Testis (tissue), 2 donors: Measurements from ENCODE around the gene RBM22.

ENCODE experiments used
- POLR2A ChIP-seq: fragments of 450-650 bp; IDR thresholded peaks from one replicate; pipeline ENCODE4 v1.6.1; 2017; ENCODE audit warnings: antibody characterized with exemption, mild to moderate bottlenecking, moderate library complexity
- TF ChIP-seq, protein P1 (sequence below), 3 experiments: fragments of 450-650 bp in 2 of 3; fragments of 200-600 bp in 1 of 3; sonication (generic) in 1 of 3; IDR thresholded peaks; one replicate each; pipeline ENCODE4 v1.5.1; 2016 to 2019; ENCODE audit warnings: antibody characterized with exemption in 3 of 3, mild to moderate bottlenecking in 2 of 3, moderate library complexity in 1 of 3

DNA sequence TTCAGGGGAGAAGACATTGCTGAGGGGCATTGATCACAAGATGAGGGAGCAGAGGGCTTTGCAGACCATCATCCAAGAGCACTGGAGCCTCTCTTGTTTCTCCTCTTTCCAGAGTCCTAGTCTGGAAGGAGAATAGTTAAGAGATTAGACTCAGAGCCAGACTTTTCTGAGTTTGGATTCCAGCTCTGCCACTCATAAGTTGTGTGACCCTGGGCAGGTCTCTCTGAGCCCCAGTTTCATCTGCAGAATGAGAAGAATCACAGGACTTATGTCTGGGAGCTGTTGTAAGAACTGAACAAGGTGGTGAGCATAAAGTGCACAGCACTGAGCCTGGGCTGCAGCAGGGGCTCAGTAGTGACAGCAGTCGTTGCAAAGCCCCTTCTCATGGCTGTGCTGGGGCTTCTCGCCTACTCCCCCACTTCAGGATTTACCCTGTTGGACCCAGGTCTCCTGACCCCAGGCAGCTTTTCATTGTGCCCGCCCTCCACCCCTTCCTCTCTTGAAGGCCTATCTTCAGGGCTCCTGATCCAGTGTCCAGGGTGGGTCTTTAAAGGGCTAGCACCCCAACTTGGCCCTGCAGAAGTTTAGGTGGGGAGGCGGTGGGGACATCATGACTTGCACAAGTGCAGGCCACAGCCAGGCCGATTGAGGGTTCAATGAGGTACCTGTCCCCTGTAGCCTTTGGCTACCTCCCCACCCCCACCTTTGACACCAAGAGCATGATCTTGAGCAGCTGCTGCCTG lies 58.9 kb downstream of the RBM22 start:
- TF ChIP-seq, protein P1, sequence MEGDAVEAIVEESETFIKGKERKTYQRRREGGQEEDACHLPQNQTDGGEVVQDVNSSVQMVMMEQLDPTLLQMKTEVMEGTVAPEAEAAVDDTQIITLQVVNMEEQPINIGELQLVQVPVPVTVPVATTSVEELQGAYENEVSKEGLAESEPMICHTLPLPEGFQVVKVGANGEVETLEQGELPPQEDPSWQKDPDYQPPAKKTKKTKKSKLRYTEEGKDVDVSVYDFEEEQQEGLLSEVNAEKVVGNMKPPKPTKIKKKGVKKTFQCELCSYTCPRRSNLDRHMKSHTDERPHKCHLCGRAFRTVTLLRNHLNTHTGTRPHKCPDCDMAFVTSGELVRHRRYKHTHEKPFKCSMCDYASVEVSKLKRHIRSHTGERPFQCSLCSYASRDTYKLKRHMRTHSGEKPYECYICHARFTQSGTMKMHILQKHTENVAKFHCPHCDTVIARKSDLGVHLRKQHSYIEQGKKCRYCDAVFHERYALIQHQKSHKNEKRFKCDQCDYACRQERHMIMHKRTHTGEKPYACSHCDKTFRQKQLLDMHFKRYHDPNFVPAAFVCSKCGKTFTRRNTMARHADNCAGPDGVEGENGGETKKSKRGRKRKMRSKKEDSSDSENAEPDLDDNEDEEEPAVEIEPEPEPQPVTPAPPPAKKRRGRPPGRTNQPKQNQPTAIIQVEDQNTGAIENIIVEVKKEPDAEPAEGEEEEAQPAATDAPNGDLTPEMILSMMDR (IDR thresholded peaks at IDR 0.05) = no peak
- TF ChIP-seq POLR2A = no peak
